ENCODE measurements around the gene SSH3.

SSH3 gene

GRCh38 chr11:67323526-67323925 is 20.2 kb downstream of the SSH3 start:
- H3K9me3 Mint-ChIP-seq: no peaks in the 10 kb centered on the region
- no peak overlapping the region for H3K27ac Mint-ChIP-seq
- H3K27me3 Mint-ChIP-seq: peaks cover 5% of the 10 kb centered on the region
- no peaks in the 10 kb centered on the region for H3K36me3 Mint-ChIP-seq (ENCODE audit: low read depth)
- intact Hi-C loops (cut with micrococcal nuclease): no loop called here
- no peak overlapping the region for H3K4me3 Mint-ChIP-seq
- no peaks in the 10 kb centered on the region for H3K4me1 Mint-ChIP-seq (ENCODE audit: low read depth)

- intact Hi-C loops (cut with micrococcal nuclease): loop anchor here (10.0 kb wide), 1 partner anchor 53 kb away; no protein-coding TSS in a partner anchor
- Mint-ChIP-seq H3K27ac (no peak overlapping the region), H3K9me3 (no peaks in the 10 kb centered on the region), H3K36me3 (ENCODE audit: low read depth) (no peaks in the 10 kb centered on the region), H3K27me3 (no peaks in the 10 kb centered on the region), H3K4me1 (ENCODE audit: low read depth) (no peaks in the 10 kb centered on the region), H3K4me3 (no peak overlapping the region)
Measured at GRCh38 chr11:67332081-67332691, 28.9 kb downstream of the SSH3 start.

- H3K9me3 Mint-ChIP-seq: no peaks in the 10 kb centered on the region
- no peak overlapping the region for H3K4me3 Mint-ChIP-seq
- intact Hi-C loops (cut with micrococcal nuclease): loop anchor here (10.0 kb wide), 1 partner anchor 48 kb away; no protein-coding TSS in a partner anchor
- H3K27ac Mint-ChIP-seq: no peak overlapping the region
- H3K27me3 Mint-ChIP-seq: no peaks in the 10 kb centered on the region
- no peaks in the 10 kb centered on the region for H3K4me1 Mint-ChIP-seq (ENCODE audit: low read depth)
- no peaks in the 10 kb centered on the region for H3K36me3 Mint-ChIP-seq (ENCODE audit: low read depth)
Measured at GRCh38 chr11:67337257-67337656, 33.9 kb downstream of the SSH3 start.

- intact Hi-C loops (cut with micrococcal nuclease): no loop called here
- peaks cover 27% of the 10 kb centered on the region for H3K4me1 Mint-ChIP-seq (ENCODE audit: low read depth)
- H3K27ac Mint-ChIP-seq: peak overlapping the region; percentile 69
- no peaks in the 10 kb centered on the region for H3K9me3 Mint-ChIP-seq
- no peaks in the 10 kb centered on the region for H3K27me3 Mint-ChIP-seq
- no peaks in the 10 kb centered on the region for H3K36me3 Mint-ChIP-seq (ENCODE audit: low read depth)
- no peak overlapping the region for H3K4me3 Mint-ChIP-seq
Measured at GRCh38 chr11:67344264-67344663, 40.9 kb downstream of the SSH3 start.

- H3K4me3 Mint-ChIP-seq: no peak overlapping the region
- H3K27me3 Mint-ChIP-seq: no peaks in the 10 kb centered on the region
- no peak overlapping the region for H3K27ac Mint-ChIP-seq
- H3K9me3 Mint-ChIP-seq: no peaks in the 10 kb centered on the region
- no peaks in the 10 kb centered on the region for H3K36me3 Mint-ChIP-seq (ENCODE audit: low read depth)
- H3K4me1 Mint-ChIP-seq (ENCODE audit: low read depth): peaks cover 32% of the 10 kb centered on the region
- intact Hi-C loops (cut with micrococcal nuclease): no loop called here
Measured at GRCh38 chr11:67345247-67345919, 42.1 kb downstream of the SSH3 start.

- intact Hi-C loops (cut with micrococcal nuclease): no loop called here
- Mint-ChIP-seq H3K4me3 (no peak overlapping the region), H3K27ac (no peak overlapping the region), H3K27me3 (no peaks in the 10 kb centered on the region), H3K4me1 (ENCODE audit: low read depth) (peaks cover 32% of the 10 kb centered on the region), H3K9me3 (no peaks in the 10 kb centered on the region), H3K36me3 (ENCODE audit: low read depth) (peaks cover 4% of the 10 kb centered on the region)
Measured at GRCh38 chr11:67345920-67346819, 42.8 kb downstream of the SSH3 start.

- H3K36me3 Mint-ChIP-seq (ENCODE audit: low read depth): peaks cover 19% of the 10 kb centered on the region
- peaks cover 45% of the 10 kb centered on the region for H3K4me1 Mint-ChIP-seq (ENCODE audit: low read depth)
- intact Hi-C loops (cut with micrococcal nuclease): no loop called here
- H3K27ac Mint-ChIP-seq: no peak overlapping the region
- no peaks in the 10 kb centered on the region for H3K27me3 Mint-ChIP-seq
- H3K4me3 Mint-ChIP-seq: no peak overlapping the region
- H3K9me3 Mint-ChIP-seq: no peaks in the 10 kb centered on the region
Measured at GRCh38 chr11:67347964-67348749, 44.8 kb downstream of the SSH3 start.

GRCh38 chr11:67349036-67349435 is 45.7 kb downstream of the SSH3 start:
- H3K4me1 Mint-ChIP-seq (ENCODE audit: low read depth): peaks cover 51% of the 10 kb centered on the region
- peaks cover 22% of the 10 kb centered on the region for H3K36me3 Mint-ChIP-seq (ENCODE audit: low read depth)
- peak overlapping the region; percentile 1 for H3K27ac Mint-ChIP-seq
- no peaks in the 10 kb centered on the region for H3K27me3 Mint-ChIP-seq
- H3K4me3 Mint-ChIP-seq: no peak overlapping the region
- intact Hi-C loops (cut with micrococcal nuclease): no loop called here
- H3K9me3 Mint-ChIP-seq: no peaks in the 10 kb centered on the region

GRCh38 chr11:67349457-67349856 is 46.1 kb downstream of the SSH3 start:
- peaks cover 22% of the 10 kb centered on the region for H3K36me3 Mint-ChIP-seq (ENCODE audit: low read depth)
- intact Hi-C loops (cut with micrococcal nuclease): no loop called here
- peaks cover 51% of the 10 kb centered on the region for H3K4me1 Mint-ChIP-seq (ENCODE audit: low read depth)

GRCh38 chr11:67349928-67350465 is 46.7 kb downstream of the SSH3 start:
- H3K9me3 Mint-ChIP-seq: no peaks in the 10 kb centered on the region
- no peaks in the 10 kb centered on the region for H3K27me3 Mint-ChIP-seq
- intact Hi-C loops (cut with micrococcal nuclease): loop anchor here (10.0 kb wide), 1 partner anchor 235 kb away; the partner anchor contains the start of gene GSTP1
- H3K4me3 Mint-ChIP-seq: no peak overlapping the region
- H3K36me3 Mint-ChIP-seq (ENCODE audit: low read depth): peaks cover 22% of the 10 kb centered on the region
- peaks cover 53% of the 10 kb centered on the region for H3K4me1 Mint-ChIP-seq (ENCODE audit: low read depth)
- peak overlapping the region; percentile 1 for H3K27ac Mint-ChIP-seq

More at GRCh38 chr11:67349457-67349856, 46.1 kb downstream of the SSH3 start:
- H3K27me3 Mint-ChIP-seq: no peaks in the 10 kb centered on the region
- no peak overlapping the region for H3K4me3 Mint-ChIP-seq
- H3K9me3 Mint-ChIP-seq: no peaks in the 10 kb centered on the region
- H3K27ac Mint-ChIP-seq: peak overlapping the region; percentile 1

GRCh38 chr11:67351275-67352005 is 48.1 kb downstream of the SSH3 start:
- H3K27me3 Mint-ChIP-seq: no peaks in the 10 kb centered on the region
- intact Hi-C loops (cut with micrococcal nuclease): loop anchor here (1.0 to 10.0 kb wide), 3 partner anchors 31 to 233 kb away; partner anchors contain the start of genes CDK2AP2 and GSTP1
- peaks cover 22% of the 10 kb centered on the region for H3K36me3 Mint-ChIP-seq (ENCODE audit: low read depth)
- peak overlapping the region; percentile 99 for H3K27ac Mint-ChIP-seq
- H3K9me3 Mint-ChIP-seq: no peaks in the 10 kb centered on the region
- peak overlapping the region; percentile 30 for H3K4me3 Mint-ChIP-seq
- H3K4me1 Mint-ChIP-seq (ENCODE audit: low read depth): peaks cover 60% of the 10 kb centered on the region

GRCh38 chr11:67352546-67353316 is 49.4 kb downstream of the SSH3 start:
- peak overlapping the region; percentile 97 for H3K4me3 Mint-ChIP-seq
- H3K27me3 Mint-ChIP-seq: no peaks in the 10 kb centered on the region
- intact Hi-C loops (cut with micrococcal nuclease): loop anchor here (2.0 to 10.0 kb wide), 2 partner anchors 156 to 232 kb away; partner anchors contain the start of genes CDK2AP2 and GSTP1
- peak overlapping the region; percentile 99 for H3K27ac Mint-ChIP-seq
- peaks cover 69% of the 10 kb centered on the region for H3K4me1 Mint-ChIP-seq (ENCODE audit: low read depth)
- H3K36me3 Mint-ChIP-seq (ENCODE audit: low read depth): peaks cover 22% of the 10 kb centered on the region
- H3K9me3 Mint-ChIP-seq: no peaks in the 10 kb centered on the region

Data from dendritic cell treated with granulocyte-macrophage colony-stimulating factor and Interleukin-4, amounts not matched to agents 40 ng/mL and 50 ng/mL, for 4 days (primary cell).